Hepatocyte (in vitro differentiated cells): ENCODE data around the gene TEKT3.

ENCODE experiments used
- CTCF ChIP-seq: fragments of 200-600 bp; sonication (generic); IDR thresholded peaks from 2 replicates; pipeline ENCODE4 v1.5.1; 2016; ENCODE audit warnings: antibody characterized with exemption, mild to moderate bottlenecking; ENCODE audit not compliant: poor library complexity
- EZH2phosphoT487 ChIP-seq: fragments of 200-600 bp; sonication (generic); IDR thresholded peaks from one replicate; pipeline ENCODE4 v1.6.1; 2018; ENCODE audit warnings: antibody characterized with exemption, mild to moderate bottlenecking, low read depth, moderate library complexity; ENCODE audit not compliant: unreplicated experiment, severe bottlenecking

GRCh38 chr17:15284537-15284936 lies 56.9 kb downstream of the TEKT3 start:
- no peak for TF ChIP-seq CTCF
- no peak for TF ChIP-seq EZH2phosphoT487
